Measurements from ENCODE around the gene GGCX. TPM values are rescaled to one million over a fixed set of nuclear protein-coding genes. Genes with fewer than 3 reads are reported as not detected.

Gene GGCX
- total and polyA plus RNA-seq, 9 of the 15 experiments (the other 6 are each of a cell fraction or from before 2014, with no cell fraction given): 14.4 to 47.1 (median 28.1) TPM

- TF ChIP-seq CCAR2 (IDR thresholded peaks at IDR 0.05; ENCODE audit: low read depth, low read length): no peak
- 0 out of 2 replicates have a peak, but pooled peaks have one; percentile 8 for TF ChIP-seq CREM (IDR thresholded peaks at IDR 0.05; ENCODE audit: low read depth)
- no peak for TF ChIP-seq ZNF3 (CRISPR knock-in tag; IDR thresholded peaks at IDR 0.05)
- no peak for TF ChIP-seq TBL1XR1 (IDR thresholded peaks at IDR 0.05; ENCODE audit: low read length in 2 of 2)
- TF ChIP-seq, protein P1, sequence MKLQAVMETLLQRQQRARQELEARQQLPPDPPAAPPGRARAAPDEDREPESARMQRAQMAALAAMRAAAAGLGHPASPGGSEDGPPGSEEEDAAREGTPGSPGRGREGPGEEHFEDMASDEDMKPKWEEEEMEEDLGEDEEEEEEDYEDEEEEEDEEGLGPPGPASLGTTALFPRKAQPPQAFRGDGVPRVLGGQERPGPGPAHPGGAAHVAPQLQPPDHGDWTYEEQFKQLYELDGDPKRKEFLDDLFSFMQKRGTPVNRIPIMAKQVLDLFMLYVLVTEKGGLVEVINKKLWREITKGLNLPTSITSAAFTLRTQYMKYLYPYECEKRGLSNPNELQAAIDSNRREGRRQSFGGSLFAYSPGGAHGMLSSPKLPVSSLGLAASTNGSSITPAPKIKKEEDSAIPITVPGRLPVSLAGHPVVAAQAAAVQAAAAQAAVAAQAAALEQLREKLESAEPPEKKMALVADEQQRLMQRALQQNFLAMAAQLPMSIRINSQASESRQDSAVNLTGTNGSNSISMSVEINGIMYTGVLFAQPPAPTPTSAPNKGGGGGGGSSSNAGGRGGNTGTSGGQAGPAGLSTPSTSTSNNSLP (IDR thresholded peaks at IDR 0.05; ENCODE audit: borderline replicate concordance, low read depth, low read length): no peak
- no peak for TF ChIP-seq YY1 (IDR thresholded peaks at IDR 0.05; ENCODE audit: borderline replicate concordance in 1 of 3, control insufficient read depth in 1 of 3, extremely low read depth in 1 of 3, insufficient read depth in 3 of 3, insufficient read length in 1 of 3, insufficient replicate concordance in 2 of 3, low read depth in 1 of 3, low read length in 2 of 3)
- TF ChIP-seq NFIC (IDR thresholded peaks at IDR 0.05): no peak
- no peak for TF ChIP-seq CUX1 (CRISPR knock-in tag; IDR thresholded peaks at IDR 0.05)
- no peak for TF ChIP-seq PKNOX1 (IDR thresholded peaks at IDR 0.05)
- TF ChIP-seq, protein P2, sequence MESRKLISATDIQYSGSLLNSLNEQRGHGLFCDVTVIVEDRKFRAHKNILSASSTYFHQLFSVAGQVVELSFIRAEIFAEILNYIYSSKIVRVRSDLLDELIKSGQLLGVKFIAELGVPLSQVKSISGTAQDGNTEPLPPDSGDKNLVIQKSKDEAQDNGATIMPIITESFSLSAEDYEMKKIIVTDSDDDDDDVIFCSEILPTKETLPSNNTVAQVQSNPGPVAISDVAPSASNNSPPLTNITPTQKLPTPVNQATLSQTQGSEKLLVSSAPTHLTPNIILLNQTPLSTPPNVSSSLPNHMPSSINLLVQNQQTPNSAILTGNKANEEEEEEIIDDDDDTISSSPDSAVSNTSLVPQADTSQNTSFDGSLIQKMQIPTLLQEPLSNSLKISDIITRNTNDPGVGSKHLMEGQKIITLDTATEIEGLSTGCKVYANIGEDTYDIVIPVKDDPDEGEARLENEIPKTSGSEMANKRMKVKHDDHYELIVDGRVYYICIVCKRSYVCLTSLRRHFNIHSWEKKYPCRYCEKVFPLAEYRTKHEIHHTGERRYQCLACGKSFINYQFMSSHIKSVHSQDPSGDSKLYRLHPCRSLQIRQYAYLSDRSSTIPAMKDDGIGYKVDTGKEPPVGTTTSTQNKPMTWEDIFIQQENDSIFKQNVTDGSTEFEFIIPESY (CRISPR knock-in tag; IDR thresholded peaks at IDR 0.05): no peak
- no peak for TF ChIP-seq BDP1 (IDR thresholded peaks at IDR 0.05; ENCODE audit: insufficient read depth, insufficient read length)
- TF ChIP-seq PHB (CRISPR knock-in tag; IDR thresholded peaks at IDR 0.05): no peak
- peak; percentile 76 for TF ChIP-seq HDGF (IDR thresholded peaks at IDR 0.05)
- TF ChIP-seq MCM5 (IDR thresholded peaks at IDR 0.05; ENCODE audit: low read depth): no peak
- TF ChIP-seq ATF7 (IDR thresholded peaks at IDR 0.05): peak; percentile 26; the same call in 1 of the 2 replicates
- TF ChIP-seq U2AF2 (optimal IDR thresholded peaks at IDR 0.05; ENCODE audit: low read depth, low read length): no peak
Measured at GRCh38 chr2:85551698-85552678, 9.3 kb downstream of the GGCX start (continued).

Data from K562 (cell line).